ENCODE results near the gene ABCA2. TPM values are rescaled to one million over a fixed set of nuclear protein-coding genes. Genes with fewer than 3 reads are reported as not detected.

The ABCA2 gene
- total and polyA plus RNA-seq, 12 donors: 2.9 to 150 (median 31.5) TPM

DNA sequence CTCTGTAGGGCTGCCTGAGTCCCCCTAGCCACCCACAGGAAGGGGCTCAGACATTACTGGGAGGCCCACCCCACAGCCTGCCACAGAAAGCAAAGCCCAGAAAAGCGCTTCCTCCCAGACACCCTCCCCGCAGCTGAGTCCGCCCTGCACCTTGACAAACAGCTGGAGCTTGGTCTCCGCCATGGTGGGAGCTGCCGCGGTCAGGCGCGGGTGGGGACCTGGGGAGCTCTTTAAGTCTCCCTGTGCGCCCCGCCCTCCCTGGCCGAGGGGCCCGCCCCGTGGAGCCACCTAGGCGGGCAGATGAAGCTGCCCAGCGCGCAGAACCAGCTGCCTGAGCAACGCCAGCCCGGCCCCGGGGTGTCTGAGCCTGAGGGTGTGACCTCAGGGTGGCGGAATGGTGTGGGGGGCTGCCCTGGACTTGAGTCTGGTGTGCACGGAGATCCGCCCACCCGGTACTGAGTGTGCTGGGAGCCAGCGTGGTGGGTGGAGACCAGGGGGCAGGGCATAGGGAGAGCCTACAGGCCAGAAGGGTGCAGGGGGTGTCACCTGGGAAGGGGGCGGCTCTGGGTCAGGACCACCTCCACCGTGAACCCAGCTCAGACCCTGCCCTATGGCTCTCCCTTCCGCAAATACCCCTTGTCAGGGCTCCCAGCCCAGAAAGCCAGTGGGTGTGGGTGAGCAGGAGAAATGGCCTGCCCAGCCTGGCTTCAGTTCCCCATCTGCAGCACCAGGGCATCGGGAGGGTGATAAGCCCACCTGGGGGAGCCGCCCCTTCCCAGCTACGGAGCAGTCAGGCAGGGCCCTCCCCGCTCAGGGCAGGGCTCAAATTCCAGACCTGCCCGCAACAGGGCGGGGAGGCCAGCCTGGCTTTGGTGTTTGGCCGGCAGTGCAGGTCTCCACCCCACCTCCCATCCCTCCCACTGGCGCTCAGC, 31.4 kb downstream of the ABCA2 start, which contains the start of gene CLIC3:
CLIC3 (minus strand) TSS at position 208 of the 932 bp plus-strand sequence; CDS start at position 183, 25 bp downstream.
- intact Hi-C loops (cut with DNase I): no loop called here
- peaks cover 13 to 19% of the 10 kb centered on the region in 2 donors for H3K4me1 ChIP-seq (replicated peaks in 1 of 2)
- H3K36me3 ChIP-seq (replicated peaks in 1 of 2): no peaks in the 10 kb centered on the region
- DNase-seq: no peak
- no peaks in the 10 kb centered on the region for H3K9me3 ChIP-seq (replicated peaks in 1 of 3)
- H3K27me3 ChIP-seq: no peaks in the 10 kb centered on the region
- no peak within 1 kb of the TSS for H3K4me3 ChIP-seq
- 36 to 60% (median 38%) methylated on average over 8 to 35 of the region's 35 CpGs for WGBS, 4 donors
- TF ChIP-seq CTCF (IDR thresholded peaks at IDR 0.05) (no peak), POLR2A (IDR thresholded peaks at IDR 0.05) (no peak)
- H3K27ac ChIP-seq: peak within 1 kb of the TSS in 2 of 5 donors; percentile 21 to 58

DNA sequence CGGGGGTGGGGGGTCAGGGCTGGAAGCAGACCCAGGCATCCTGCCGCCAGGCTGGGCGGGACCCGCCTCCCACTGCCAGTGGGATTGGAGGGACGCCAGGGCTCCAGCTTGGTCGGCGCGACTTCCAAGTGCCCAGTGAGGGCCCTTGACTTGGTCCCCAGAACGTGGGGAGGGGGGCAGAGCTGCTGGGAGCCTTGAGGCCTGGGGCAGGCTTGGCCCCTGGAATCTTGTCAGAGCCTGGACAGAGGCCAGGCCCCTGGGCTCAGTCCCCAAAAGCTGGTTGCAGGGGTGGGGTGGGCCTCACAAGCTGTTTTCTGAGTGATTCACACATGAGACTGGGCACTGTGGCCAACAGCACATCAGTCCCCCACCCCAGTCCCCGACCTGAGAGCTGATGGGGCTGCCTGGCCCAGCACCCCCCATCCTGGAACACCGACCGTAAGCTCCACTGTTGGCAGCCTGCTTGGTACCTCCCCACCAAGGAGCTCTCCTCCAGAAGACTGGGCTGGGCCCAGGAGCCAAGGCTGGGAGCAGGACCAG, 32.2 kb downstream of the ABCA2 start:
- Histone ChIP-seq H3K4me1 (replicated peaks in 1 of 2) (peaks cover 13 to 22% of the 10 kb centered on the region in 2 donors), H3K27me3 (no peaks in the 10 kb centered on the region), H3K27ac (no peak overlapping the region), H3K36me3 (replicated peaks in 1 of 2) (no peaks in the 10 kb centered on the region), H3K9me3 (replicated peaks in 1 of 3) (no peaks in the 10 kb centered on the region), H3K4me3 (no peak overlapping the region)
- intact Hi-C loops (cut with DNase I): no loop called here
- TF ChIP-seq CTCF (IDR thresholded peaks at IDR 0.05) (no peak), POLR2A (IDR thresholded peaks at IDR 0.05) (no peak)
- 8 to 25% (median 21%) methylated on average over 3 to 12 of the region's 12 CpGs for WGBS, 4 donors
- DNase-seq: peak in 2 of 7 donors; percentile 39 to 40

GRCh38 chr9:136995362-136995761, 32.7 kb downstream of the ABCA2 start:
- no peak overlapping the region for H3K4me3 ChIP-seq
- H3K36me3 ChIP-seq (replicated peaks in 1 of 2): no peaks in the 10 kb centered on the region
- H3K27ac ChIP-seq: no peak overlapping the region
- WGBS, 4 donors: 25 to 41% (median 39%) methylated on average over 2 to 30 of the region's 30 CpGs; no CpG with 5 or more reads in 1 of the 4 donors
- no peak for DNase-seq
- H3K27me3 ChIP-seq: no peaks in the 10 kb centered on the region
- H3K9me3 ChIP-seq (replicated peaks in 1 of 3): no peaks in the 10 kb centered on the region
- intact Hi-C loops (cut with DNase I): no loop called here
- TF ChIP-seq CTCF (IDR thresholded peaks at IDR 0.05) (no peak), POLR2A (IDR thresholded peaks at IDR 0.05) (no peak)
- H3K4me1 ChIP-seq (replicated peaks in 1 of 2): peaks cover 13 to 22% of the 10 kb centered on the region in 2 donors

GRCh38 chr9:136994888-136995230, 33.2 kb downstream of the ABCA2 start:
- H3K4me1 ChIP-seq (replicated peaks in 1 of 2): peaks cover 13 to 22% of the 10 kb centered on the region in 2 donors
- no peak overlapping the region for H3K4me3 ChIP-seq
- DNase-seq: no peak
- intact Hi-C loops (cut with DNase I): no loop called here
- 64 to 80% (median 68%) methylated on average over 5 to 40 of the region's 40 CpGs for WGBS, 4 donors
- no peaks in the 10 kb centered on the region for H3K36me3 ChIP-seq (replicated peaks in 1 of 2)
- H3K9me3 ChIP-seq (replicated peaks in 1 of 3): no peaks in the 10 kb centered on the region
- TF ChIP-seq CTCF (IDR thresholded peaks at IDR 0.05) (no peak), POLR2A (IDR thresholded peaks at IDR 0.05) (no peak)
- H3K27me3 ChIP-seq: no peaks in the 10 kb centered on the region
- H3K27ac ChIP-seq: no peak overlapping the region
